Measurements from ENCODE around the gene MAST4.

DNA sequence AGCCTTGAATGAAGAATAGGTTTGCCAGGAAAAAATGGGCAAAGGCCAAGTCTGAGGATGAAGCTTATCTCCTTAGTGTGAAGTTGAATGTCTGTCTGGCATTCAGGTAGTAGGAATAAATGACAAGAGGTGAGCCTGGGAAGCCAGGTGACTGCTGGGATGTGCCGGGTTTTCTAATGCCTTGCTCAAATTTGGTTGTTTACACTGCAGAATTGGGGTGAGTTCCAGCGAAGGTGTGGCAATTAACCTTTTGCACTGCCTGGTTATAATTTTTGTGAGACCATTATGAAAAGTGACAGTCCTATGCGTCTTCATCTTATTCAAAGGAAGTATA is 73.6 kb downstream of the MAST4 start:
- TF ChIP-seq, protein P1, sequence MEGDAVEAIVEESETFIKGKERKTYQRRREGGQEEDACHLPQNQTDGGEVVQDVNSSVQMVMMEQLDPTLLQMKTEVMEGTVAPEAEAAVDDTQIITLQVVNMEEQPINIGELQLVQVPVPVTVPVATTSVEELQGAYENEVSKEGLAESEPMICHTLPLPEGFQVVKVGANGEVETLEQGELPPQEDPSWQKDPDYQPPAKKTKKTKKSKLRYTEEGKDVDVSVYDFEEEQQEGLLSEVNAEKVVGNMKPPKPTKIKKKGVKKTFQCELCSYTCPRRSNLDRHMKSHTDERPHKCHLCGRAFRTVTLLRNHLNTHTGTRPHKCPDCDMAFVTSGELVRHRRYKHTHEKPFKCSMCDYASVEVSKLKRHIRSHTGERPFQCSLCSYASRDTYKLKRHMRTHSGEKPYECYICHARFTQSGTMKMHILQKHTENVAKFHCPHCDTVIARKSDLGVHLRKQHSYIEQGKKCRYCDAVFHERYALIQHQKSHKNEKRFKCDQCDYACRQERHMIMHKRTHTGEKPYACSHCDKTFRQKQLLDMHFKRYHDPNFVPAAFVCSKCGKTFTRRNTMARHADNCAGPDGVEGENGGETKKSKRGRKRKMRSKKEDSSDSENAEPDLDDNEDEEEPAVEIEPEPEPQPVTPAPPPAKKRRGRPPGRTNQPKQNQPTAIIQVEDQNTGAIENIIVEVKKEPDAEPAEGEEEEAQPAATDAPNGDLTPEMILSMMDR (IDR thresholded peaks at IDR 0.05; ENCODE audit: insufficient read depth, low read length), result no peak
- no peak for TF ChIP-seq SPI1 (IDR thresholded peaks at IDR 0.05; ENCODE audit: borderline replicate concordance, low read depth)
- TF ChIP-seq, protein P2, sequence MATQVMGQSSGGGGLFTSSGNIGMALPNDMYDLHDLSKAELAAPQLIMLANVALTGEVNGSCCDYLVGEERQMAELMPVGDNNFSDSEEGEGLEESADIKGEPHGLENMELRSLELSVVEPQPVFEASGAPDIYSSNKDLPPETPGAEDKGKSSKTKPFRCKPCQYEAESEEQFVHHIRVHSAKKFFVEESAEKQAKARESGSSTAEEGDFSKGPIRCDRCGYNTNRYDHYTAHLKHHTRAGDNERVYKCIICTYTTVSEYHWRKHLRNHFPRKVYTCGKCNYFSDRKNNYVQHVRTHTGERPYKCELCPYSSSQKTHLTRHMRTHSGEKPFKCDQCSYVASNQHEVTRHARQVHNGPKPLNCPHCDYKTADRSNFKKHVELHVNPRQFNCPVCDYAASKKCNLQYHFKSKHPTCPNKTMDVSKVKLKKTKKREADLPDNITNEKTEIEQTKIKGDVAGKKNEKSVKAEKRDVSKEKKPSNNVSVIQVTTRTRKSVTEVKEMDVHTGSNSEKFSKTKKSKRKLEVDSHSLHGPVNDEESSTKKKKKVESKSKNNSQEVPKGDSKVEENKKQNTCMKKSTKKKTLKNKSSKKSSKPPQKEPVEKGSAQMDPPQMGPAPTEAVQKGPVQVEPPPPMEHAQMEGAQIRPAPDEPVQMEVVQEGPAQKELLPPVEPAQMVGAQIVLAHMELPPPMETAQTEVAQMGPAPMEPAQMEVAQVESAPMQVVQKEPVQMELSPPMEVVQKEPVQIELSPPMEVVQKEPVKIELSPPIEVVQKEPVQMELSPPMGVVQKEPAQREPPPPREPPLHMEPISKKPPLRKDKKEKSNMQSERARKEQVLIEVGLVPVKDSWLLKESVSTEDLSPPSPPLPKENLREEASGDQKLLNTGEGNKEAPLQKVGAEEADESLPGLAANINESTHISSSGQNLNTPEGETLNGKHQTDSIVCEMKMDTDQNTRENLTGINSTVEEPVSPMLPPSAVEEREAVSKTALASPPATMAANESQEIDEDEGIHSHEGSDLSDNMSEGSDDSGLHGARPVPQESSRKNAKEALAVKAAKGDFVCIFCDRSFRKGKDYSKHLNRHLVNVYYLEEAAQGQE (IDR thresholded peaks at IDR 0.05; ENCODE audit: insufficient replicate concordance, low read depth), result no peak
